ENCODE measurements around the gene ABHD3. TPM values are rescaled to one million over a fixed set of nuclear protein-coding genes. Genes with fewer than 3 reads are reported as not detected.
A peak's percentile ranks its signal among the peaks of the same experiment; 100 is the strongest.

The ABHD3 gene, protein sequence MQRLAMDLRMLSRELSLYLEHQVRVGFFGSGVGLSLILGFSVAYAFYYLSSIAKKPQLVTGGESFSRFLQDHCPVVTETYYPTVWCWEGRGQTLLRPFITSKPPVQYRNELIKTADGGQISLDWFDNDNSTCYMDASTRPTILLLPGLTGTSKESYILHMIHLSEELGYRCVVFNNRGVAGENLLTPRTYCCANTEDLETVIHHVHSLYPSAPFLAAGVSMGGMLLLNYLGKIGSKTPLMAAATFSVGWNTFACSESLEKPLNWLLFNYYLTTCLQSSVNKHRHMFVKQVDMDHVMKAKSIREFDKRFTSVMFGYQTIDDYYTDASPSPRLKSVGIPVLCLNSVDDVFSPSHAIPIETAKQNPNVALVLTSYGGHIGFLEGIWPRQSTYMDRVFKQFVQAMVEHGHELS
- 10 to 100 TPM; 14.3 to 14.5 TPM for total RNA-seq

DNA sequence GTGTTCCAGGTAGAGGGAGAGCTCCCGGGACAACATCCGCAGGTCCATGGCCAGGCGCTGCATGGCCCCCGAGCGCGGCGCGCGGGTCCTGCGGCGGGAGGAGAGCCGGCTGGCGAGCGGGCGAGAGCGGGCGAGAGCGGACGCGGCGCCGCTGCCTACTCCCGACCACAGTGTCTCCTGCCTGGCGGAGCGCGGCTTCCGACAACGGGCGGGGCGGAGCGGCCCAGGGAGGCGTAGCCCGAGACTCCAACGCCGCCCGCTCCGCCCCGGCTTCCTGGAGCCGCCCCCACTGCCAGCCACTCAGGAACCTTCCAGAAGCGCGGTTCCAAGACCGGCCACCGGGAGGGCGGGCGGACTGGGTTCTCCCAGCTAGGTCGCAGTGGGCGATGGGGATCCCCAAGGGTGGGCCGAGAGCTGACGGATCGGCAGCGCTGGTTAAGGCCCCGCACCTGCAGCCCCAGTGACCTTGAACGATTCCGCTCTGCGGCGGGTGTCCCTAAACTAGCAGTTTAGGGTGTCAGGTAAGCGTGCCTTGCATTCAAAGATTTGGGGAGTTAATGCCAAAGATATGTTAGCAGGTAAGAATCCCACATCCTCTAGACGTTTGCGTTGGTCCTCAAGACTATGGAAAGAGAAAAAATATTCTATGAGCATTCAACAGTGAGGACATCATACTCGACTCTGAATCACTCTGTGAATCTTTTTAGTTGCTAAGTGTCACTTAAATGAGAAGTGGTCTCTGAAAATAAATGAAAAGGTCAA lies at the start of gene ABHD3:
TSS of gene ABHD3 (minus strand) at position 172 of the 762 bp plus-strand sequence. CDS start at position 63, 109 bp downstream.
- CTCF ChIA-PET: interaction anchor here (0.5 to 2.2 kb wide), 3 partner anchors 36 to 104 kb away, joined by 4 to 6 read pairs (median 5); partner anchors contain the start of genes ESCO1 and MIB1
- DNase-seq: peak; percentile 94
- intact Hi-C loops (cut with micrococcal nuclease): no loop called here
- H3K27me3 Mint-ChIP-seq (ENCODE audit: low read depth): no peaks in the 10 kb centered on the region
- no peaks in the 10 kb centered on the region for H3K9me3 Mint-ChIP-seq
- H3K4me1 Mint-ChIP-seq (ENCODE audit: low read depth): peaks cover 26% of the 10 kb centered on the region
- H3K4me3 Mint-ChIP-seq: peak within 1 kb of the TSS; percentile 91
- peak within 1 kb of the TSS; percentile 91 for H3K27ac Mint-ChIP-seq
- H3K36me3 Mint-ChIP-seq (ENCODE audit: low read depth): peaks cover 14% of the 10 kb centered on the region

DNA sequence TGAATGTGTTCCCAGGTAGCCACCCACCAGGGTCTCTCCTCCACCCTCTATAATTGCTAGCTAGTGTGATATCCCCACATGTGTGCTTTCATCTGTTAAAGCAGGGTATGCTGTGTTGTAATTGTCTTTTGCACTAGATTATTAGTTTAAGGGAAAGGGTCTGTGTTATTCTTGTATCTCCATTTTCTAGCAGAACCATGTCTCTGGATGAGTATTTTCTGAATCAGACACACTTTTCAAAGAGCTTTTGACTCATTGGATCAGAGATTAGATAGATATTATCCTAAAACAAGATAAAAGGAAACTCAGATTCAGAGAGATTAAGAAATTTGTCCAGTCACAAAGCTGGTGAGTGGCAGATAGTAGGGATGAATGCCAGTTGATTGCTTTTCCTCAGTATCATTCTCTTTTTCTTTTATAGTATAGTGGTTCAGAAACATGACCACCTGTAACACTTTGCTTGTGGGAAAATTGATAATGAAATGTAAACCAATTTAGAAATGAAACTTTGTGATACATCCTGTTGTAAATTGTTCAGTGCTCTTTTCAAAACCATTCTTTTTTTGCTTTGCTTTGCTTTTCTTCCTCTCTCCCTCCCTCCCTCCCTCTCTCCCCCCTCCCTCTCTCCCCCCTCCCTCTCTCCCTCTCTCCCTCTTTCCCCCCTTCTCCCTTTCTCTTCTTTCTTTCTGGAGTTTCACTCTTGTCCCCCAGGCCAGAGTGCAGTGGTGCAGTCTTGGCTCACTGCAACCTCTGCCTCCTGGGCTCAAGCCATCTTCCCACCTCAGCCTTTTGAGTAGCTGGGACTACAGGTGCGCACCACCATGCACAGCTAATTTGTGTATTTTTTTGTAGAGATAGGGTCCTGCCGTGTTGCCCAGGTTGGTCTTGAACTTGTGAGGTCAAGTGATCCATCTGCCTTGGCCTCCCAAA lies 43.5 kb upstream of the ABHD3 start:
- H3K9me3 Mint-ChIP-seq: no peaks in the 10 kb centered on the region
- CTCF ChIA-PET: interaction anchor here (0.6 to 1.2 kb wide), 3 partner anchors 12 to 77 kb away, joined by 3 to 4 read pairs (median 3); no protein-coding TSS in a partner anchor
- no peaks in the 10 kb centered on the region for H3K27me3 Mint-ChIP-seq (ENCODE audit: low read depth)
- intact Hi-C loops (cut with micrococcal nuclease): loop anchor here (10.0 kb wide), 2 partner anchors 553 to 957 kb away; no protein-coding TSS in a partner anchor
- H3K4me1 Mint-ChIP-seq (ENCODE audit: low read depth): peaks cover 45% of the 10 kb centered on the region
- no peak for DNase-seq
- H3K36me3 Mint-ChIP-seq (ENCODE audit: low read depth): peaks cover 1% of the 10 kb centered on the region
- H3K4me3 Mint-ChIP-seq: no peak overlapping the region
- no peak overlapping the region for H3K27ac Mint-ChIP-seq

DNA sequence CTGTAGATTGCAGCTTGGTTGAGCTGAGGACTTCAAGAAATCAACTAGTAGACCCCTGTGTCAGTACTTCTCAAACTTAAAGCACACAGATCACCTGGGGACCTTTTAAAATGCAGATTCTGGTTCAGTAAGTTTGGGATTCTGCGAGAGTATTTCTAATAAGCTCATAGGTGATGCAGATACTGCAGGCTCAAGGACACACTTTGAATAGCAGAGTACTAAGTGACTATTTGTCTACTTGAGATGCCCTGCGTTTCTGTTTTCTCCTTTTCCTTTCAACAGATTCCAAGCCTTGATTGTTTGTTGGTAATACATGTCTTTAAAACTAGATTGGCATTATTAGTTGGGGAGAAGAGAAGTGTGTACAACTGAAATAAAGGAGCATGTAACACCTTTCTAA lies 42.7 kb upstream of the ABHD3 start:
- CTCF ChIA-PET: no interaction called here
- intact Hi-C loops (cut with micrococcal nuclease): loop anchor here (10.0 kb wide), 2 partner anchors 552 to 958 kb away; no protein-coding TSS in a partner anchor
- H3K4me3 Mint-ChIP-seq: no peak overlapping the region
- peaks cover 50% of the 10 kb centered on the region for H3K4me1 Mint-ChIP-seq (ENCODE audit: low read depth)
- no peaks in the 10 kb centered on the region for H3K9me3 Mint-ChIP-seq
- DNase-seq: no peak
- peak overlapping the region; percentile 3 for H3K27ac Mint-ChIP-seq
- H3K27me3 Mint-ChIP-seq (ENCODE audit: low read depth): no peaks in the 10 kb centered on the region
- H3K36me3 Mint-ChIP-seq (ENCODE audit: low read depth): peaks cover 1% of the 10 kb centered on the region

DNA sequence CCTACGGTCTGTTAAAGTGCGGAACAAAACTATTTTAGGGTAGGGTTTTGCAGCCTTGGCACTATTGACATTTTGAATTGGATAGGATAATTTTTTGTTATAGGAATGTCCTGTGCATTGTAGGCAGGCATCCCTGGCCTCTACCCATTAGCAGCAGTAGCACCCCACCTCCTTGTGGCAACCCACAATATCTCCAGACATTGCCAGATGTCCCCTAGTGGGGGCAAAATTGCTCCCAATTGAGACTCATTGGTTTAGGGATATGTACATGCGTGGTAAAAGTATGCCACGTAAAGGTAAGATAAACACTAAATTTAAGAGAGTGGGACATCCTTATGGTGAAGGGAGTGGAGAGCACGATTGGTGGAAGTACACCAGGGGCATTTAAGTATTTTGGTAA lies 40.7 kb upstream of the ABHD3 start:
- H3K4me1 Mint-ChIP-seq (ENCODE audit: low read depth): peaks cover 49% of the 10 kb centered on the region
- H3K36me3 Mint-ChIP-seq (ENCODE audit: low read depth): no peaks in the 10 kb centered on the region
- CTCF ChIA-PET: no interaction called here
- DNase-seq: no peak
- intact Hi-C loops (cut with micrococcal nuclease): loop anchor here (10.0 kb wide), 2 partner anchors 550 to 960 kb away; no protein-coding TSS in a partner anchor
- H3K4me3 Mint-ChIP-seq: no peak overlapping the region
- H3K27ac Mint-ChIP-seq: no peak overlapping the region
- H3K27me3 Mint-ChIP-seq (ENCODE audit: low read depth): no peaks in the 10 kb centered on the region
- H3K9me3 Mint-ChIP-seq: no peaks in the 10 kb centered on the region

DNA sequence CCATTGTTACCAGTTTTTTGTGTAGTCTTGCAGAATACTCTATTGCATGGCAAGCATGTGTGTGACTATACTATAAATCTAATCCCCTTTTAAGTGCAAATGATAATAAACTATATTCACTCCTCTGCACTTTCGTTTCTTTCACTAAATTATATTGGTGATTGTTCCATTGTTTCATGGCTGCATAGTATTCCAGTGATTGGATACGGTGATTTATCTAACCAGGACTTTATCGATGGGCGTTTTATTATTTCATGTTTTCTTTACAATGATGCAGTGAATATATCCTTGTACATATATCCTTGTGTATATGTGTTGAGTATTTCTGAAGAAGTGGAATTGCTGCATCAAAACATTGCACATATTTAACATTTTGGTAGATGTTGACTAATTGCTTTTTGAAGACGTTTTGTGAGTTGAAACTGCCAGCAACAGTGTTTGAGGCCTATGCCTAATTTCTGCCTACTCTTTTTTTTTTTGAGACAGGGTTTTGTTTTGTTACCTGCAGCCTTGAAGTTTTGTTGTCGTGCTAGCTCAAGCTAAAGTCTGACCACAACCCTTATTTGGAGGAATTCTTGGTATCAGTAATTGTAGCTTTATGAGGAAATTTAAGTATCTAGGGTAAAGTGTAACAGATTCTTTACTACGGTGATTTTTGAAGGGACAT lies 38.7 kb upstream of the ABHD3 start:
- Mint-ChIP-seq H3K4me3 (peak overlapping the region; percentile 42), H3K9me3 (no peaks in the 10 kb centered on the region), H3K36me3 (ENCODE audit: low read depth) (no peaks in the 10 kb centered on the region), H3K27ac (peak overlapping the region; percentile 24), H3K27me3 (ENCODE audit: low read depth) (no peaks in the 10 kb centered on the region), H3K4me1 (ENCODE audit: low read depth) (peaks cover 48% of the 10 kb centered on the region)
- CTCF ChIA-PET: interaction anchor here (1.1 kb wide), 1 partner anchor 143 kb away, joined by 3 read pairs; the partner anchor contains the start of gene ESCO1
- no peak for DNase-seq
- intact Hi-C loops (cut with micrococcal nuclease): loop anchor here (5.0 to 10.0 kb wide), 5 partner anchors 79 to 1189 kb away; partner anchors contain the start of gene RBBP8

DNA sequence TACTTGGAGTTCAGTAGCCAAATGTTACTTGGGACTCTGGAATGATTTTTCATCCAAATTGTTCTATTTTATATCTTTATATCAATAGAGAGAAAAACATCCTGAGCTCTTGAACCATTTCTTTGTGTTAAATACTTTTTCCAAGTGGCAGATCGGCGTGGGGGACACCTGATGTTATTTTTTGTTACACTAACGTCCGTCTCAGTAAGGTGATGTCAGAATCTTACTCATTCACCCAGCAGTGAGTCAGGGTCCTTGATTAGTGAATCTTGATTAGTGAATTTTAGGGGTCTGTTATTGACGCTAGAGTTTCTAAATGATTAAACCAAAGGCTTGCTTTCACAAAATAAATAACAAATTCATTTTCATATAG lies 37.7 kb upstream of the ABHD3 start:
- CTCF ChIA-PET: interaction anchor here (0.8 kb wide), 1 partner anchor 41 kb away, joined by 5 read pairs; no protein-coding TSS in a partner anchor
- Mint-ChIP-seq H3K27me3 (ENCODE audit: low read depth) (no peaks in the 10 kb centered on the region), H3K9me3 (no peaks in the 10 kb centered on the region), H3K27ac (no peak overlapping the region), H3K4me3 (peak overlapping the region; percentile 76), H3K4me1 (ENCODE audit: low read depth) (peaks cover 38% of the 10 kb centered on the region), H3K36me3 (ENCODE audit: low read depth) (no peaks in the 10 kb centered on the region)
- DNase-seq: no peak
- intact Hi-C loops (cut with micrococcal nuclease): loop anchor here (5.0 to 10.0 kb wide), 5 partner anchors 80 to 1190 kb away; partner anchors contain the start of gene RBBP8

DNA sequence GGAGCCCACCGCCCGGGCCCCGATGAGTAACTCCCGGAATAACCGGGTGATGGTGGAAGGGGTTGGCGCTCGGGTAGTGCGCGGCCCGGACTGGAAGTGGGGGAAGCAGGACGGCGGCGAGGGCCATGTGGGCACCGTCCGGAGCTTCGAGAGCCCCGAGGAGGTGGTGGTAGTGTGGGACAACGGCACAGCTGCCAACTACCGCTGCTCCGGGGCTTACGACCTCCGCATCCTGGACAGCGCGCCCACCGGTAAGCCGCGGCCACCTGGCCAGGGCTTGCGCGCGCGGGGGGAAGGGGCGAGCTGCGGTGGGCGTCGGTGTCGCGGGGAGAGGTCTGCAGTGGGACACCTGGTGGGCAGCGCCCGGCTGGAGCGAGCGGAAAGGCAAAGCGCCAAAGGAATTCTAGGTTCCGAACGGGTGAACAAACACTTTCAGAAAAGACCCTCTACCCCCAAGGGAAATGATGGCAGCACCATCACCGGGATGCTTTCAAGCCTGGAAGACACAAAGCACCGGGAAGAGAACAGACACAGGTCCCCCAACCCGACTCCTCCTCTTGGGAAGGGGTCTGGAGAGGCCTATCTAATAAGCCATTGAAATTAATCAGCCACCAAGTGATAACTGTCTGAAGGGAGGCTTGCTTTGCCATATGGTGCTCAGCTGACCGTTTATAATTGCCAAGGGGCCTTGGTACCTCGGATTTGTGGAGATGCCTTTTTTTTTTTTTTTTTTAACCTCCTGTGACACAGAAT lies 37.2 kb upstream of the ABHD3 start:
- peaks cover under 1% of the 10 kb centered on the region for H3K9me3 Mint-ChIP-seq
- H3K36me3 Mint-ChIP-seq (ENCODE audit: low read depth): no peaks in the 10 kb centered on the region
- peak overlapping the region; percentile 61 for H3K27ac Mint-ChIP-seq
- peaks cover 34% of the 10 kb centered on the region for H3K4me1 Mint-ChIP-seq (ENCODE audit: low read depth)
- H3K4me3 Mint-ChIP-seq: peak overlapping the region; percentile 76
- CTCF ChIA-PET: interaction anchor here (0.8 to 1.6 kb wide), 2 partner anchors 38 to 42 kb away, joined by 5 read pairs; partner anchors contain the start of gene ABHD3
- intact Hi-C loops (cut with micrococcal nuclease): loop anchor here (5.0 to 10.0 kb wide), 5 partner anchors 81 to 1191 kb away; partner anchors contain the start of gene RBBP8
- H3K27me3 Mint-ChIP-seq (ENCODE audit: low read depth): no peaks in the 10 kb centered on the region
- peak; percentile 31 for DNase-seq

DNA sequence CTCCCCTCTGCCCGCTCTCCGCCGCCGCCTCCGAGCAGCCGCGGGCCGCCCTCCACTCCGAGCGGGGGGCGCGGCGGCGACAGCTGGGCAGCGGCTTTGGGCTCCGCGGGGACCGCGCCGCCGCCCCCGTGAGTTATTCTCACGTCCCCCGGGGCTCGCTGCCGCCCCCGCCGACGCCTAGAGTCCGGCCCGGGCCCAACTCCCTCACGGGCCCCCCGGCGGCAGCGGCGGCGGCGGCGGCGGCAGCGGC lies 36.7 kb upstream of the ABHD3 start:
- Mint-ChIP-seq H3K27me3 (ENCODE audit: low read depth) (peaks cover 1% of the 10 kb centered on the region), H3K36me3 (ENCODE audit: low read depth) (no peaks in the 10 kb centered on the region), H3K9me3 (peaks cover 4% of the 10 kb centered on the region), H3K27ac (no peak overlapping the region), H3K4me3 (peak overlapping the region; percentile 76), H3K4me1 (ENCODE audit: low read depth) (peaks cover 29% of the 10 kb centered on the region)
- intact Hi-C loops (cut with micrococcal nuclease): loop anchor here (5.0 to 10.0 kb wide), 5 partner anchors 81 to 1191 kb away; partner anchors contain the start of gene RBBP8
- CTCF ChIA-PET: interaction anchor here (1.6 kb wide), 1 partner anchor 37 kb away, joined by 5 read pairs; the partner anchor contains the start of gene ABHD3
- DNase-seq: no peak

DNA sequence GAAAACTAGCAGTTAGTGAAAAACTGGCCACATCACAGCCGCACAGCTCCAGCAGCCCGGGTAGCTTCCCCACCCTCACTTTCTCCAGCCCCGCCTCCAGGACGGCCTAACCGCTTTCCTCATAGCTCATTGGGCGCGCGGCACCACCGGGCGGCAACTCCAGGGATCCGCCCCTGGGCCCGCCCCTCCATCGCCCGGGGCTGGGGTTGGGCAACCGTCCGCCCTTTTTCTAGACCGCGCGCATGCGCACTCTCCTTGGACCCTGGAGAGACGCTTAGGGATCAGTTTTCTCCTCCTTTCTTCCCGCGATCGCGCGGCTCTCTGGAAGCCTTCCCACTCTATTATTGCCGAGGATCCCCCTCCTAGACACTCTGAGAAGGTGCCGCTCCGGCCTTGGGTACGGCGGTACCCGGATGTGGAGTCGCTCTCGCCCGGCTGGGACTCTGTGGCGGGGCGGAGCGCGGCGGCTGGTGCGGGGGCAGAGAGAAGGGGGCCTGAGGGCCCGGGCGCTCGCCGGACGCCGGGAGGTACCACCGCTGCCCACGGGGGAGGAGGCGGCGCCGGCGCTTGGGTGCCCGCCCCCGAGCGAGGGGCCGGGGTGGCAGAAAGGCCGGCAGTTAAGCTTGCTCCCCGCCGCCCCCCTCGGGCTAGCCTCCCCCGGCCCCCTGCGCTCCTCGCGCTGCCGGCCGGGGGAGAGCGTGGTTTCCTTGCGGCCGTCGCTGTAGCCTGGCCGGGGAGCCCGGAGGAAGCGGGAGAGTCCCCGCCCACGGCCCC lies 36.2 kb upstream of the ABHD3 start, which contains the start of gene MIB1:
TSS of gene MIB1 (plus strand) at position 255 of the 774 bp plus-strand sequence. CDS start 792 bp downstream, outside the sequence.
- intact Hi-C loops (cut with micrococcal nuclease): loop anchor here (1.0 to 10.0 kb wide), 10 partner anchors 37 to 1192 kb away; partner anchors contain the start of genes ESCO1, RBBP8, ROCK1 and SNRPD1
- CTCF ChIA-PET: interaction anchor here (0.9 to 1.8 kb wide), 4 partner anchors 37 to 140 kb away, joined by 3 to 5 read pairs (median 4); partner anchors contain the start of genes ABHD3, ESCO1 and SNRPD1
- H3K4me1 Mint-ChIP-seq (ENCODE audit: low read depth): peaks cover 27% of the 10 kb centered on the region

More for the DNA sequence above, 36.2 kb upstream of the ABHD3 start, which contains the start of gene MIB1:
- Mint-ChIP-seq H3K36me3 (ENCODE audit: low read depth) (no peaks in the 10 kb centered on the region), H3K27me3 (ENCODE audit: low read depth) (peaks cover 2% of the 10 kb centered on the region), H3K4me3 (peak within 1 kb of the TSS; percentile 86), H3K27ac (peak within 1 kb of the TSS; percentile 88), H3K9me3 (peaks cover 6% of the 10 kb centered on the region)
- peak; percentile 98 for DNase-seq

All from activated naive CD4-positive, alpha-beta T cell treated with anti-CD3 and anti-CD28 coated beads for 36 hours (primary cell).